Choroid plexus epithelial cell (primary cell): ENCODE data around the gene TCERG1.

Experiments used
- DNase-seq: peaks from one replicate; pipeline ENCODE4 v3.0.0-alpha.2; 2010; ENCODE audit warnings: low read depth
- H3K4me3 ChIP-seq: 2 replicates; pipeline ENCODE4 v1.5.1; 2011; ENCODE audit warnings: low read depth, mild to moderate bottlenecking, control low read depth, low read length, moderate library complexity
- TF ChIP-seq, protein P1 (sequence below): conservative IDR thresholded peaks from 2 replicates; pipeline ENCODE4 v1.5.1; 2011; ENCODE audit warnings: low read depth, mild to moderate bottlenecking, control low read depth, inconsistent platforms, low read length, moderate library complexity

Gene TCERG1

DNA sequence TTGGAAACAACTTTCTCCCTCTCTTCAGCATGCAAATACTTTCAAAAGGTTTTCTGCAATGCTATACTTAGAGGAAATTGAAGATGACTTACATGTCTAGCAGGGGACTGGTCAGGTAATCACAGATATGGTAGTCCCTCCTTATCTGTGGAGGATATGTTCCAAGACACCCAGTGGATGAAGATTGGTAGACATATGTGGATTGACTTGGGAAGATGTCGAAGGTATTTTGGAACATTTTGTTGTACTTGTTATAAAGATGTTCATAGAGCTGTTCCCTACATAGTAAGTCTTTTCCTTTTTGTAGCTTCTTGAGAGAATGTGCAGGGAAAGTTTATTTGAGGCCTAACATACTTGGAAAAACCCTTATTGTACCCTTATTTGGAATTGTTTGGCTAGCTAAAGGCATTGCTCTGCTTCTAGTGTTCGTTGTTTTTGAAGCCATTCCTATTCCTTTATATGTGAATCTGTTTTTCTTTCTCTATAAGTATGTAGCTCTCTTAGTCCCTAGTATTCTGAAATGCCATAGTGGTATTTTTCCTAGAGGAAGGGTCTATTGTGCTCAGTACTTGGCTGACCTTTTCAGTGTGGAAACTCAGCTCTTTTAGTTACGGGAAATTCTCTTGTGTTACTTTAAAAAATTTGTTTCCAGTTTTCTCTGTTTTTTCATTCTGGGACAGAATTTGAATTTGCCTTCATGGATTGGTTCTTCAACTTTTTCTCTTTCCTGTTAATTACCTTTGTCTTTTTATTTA is 43.1 kb downstream of the TCERG1 start:
- H3K4me3 ChIP-seq, result no peak overlapping the region
- TF ChIP-seq, protein P1, sequence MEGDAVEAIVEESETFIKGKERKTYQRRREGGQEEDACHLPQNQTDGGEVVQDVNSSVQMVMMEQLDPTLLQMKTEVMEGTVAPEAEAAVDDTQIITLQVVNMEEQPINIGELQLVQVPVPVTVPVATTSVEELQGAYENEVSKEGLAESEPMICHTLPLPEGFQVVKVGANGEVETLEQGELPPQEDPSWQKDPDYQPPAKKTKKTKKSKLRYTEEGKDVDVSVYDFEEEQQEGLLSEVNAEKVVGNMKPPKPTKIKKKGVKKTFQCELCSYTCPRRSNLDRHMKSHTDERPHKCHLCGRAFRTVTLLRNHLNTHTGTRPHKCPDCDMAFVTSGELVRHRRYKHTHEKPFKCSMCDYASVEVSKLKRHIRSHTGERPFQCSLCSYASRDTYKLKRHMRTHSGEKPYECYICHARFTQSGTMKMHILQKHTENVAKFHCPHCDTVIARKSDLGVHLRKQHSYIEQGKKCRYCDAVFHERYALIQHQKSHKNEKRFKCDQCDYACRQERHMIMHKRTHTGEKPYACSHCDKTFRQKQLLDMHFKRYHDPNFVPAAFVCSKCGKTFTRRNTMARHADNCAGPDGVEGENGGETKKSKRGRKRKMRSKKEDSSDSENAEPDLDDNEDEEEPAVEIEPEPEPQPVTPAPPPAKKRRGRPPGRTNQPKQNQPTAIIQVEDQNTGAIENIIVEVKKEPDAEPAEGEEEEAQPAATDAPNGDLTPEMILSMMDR, result no peak
- DNase-seq, result no peak

DNA sequence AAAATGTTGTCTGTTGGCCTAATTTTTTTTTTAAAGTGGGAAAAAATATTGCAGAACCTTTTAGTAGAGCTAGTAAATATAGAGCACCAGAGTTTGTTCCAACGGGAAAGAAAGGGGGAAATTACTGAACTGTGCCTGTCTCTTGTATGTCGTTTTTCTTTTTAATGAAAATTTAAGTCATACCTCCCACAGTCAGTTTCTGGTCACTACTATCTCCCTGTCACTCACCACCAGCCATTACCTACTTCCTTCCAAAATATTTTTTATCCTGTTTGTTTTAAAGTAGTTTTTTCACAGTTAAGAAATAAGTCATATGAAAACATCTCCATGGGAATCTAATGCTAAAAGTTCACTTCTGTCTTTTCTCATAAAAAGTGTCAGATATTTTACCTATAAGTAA is 47.5 kb downstream of the TCERG1 start:
- H3K4me3 ChIP-seq, result no peak overlapping the region
- TF ChIP-seq, protein P1, result no peak
- no peak for DNase-seq

DNA sequence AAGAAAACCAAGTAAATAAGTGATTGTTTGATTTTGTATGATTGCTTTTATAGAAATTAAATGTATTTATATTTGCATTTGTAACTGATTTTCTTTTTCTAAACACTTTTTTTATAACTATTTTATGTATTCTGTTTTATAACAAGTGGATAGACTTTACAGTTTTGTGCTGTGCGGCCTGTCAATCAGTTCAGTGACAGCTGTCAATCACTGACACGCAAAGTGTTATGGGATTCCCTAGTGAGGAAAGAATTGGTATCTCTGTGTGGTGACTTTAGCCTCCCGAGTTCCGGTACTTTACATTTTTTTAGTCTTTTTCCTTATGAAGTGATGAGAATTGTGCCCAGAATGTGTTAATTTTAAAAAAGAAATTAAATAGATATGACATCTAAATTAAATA is 52.5 kb downstream of the TCERG1 start:
- no peak for DNase-seq
- no peak overlapping the region for H3K4me3 ChIP-seq
- TF ChIP-seq, protein P1, result no peak

DNA sequence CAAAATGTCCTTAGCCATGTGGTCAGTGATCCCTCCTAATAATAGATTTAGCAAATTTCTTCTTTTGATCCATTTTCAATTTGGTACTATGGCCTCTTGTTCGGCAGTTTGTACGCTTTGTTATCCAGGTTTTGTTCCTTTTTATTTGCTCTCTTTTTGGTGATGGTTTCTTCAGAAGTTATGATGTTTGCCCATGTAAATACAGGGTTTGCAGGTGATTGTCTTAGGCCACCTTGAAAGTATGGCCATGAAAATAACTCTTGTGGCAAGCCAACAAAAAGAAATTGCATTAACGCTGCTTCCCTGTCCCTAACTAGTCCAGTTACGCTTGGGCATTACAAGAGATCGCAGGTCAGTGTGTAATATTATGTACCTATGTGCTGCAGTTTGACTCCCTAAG is 60.3 kb downstream of the TCERG1 start:
- no peak for DNase-seq
- TF ChIP-seq, protein P1, result no peak
- no peak overlapping the region for H3K4me3 ChIP-seq

DNA sequence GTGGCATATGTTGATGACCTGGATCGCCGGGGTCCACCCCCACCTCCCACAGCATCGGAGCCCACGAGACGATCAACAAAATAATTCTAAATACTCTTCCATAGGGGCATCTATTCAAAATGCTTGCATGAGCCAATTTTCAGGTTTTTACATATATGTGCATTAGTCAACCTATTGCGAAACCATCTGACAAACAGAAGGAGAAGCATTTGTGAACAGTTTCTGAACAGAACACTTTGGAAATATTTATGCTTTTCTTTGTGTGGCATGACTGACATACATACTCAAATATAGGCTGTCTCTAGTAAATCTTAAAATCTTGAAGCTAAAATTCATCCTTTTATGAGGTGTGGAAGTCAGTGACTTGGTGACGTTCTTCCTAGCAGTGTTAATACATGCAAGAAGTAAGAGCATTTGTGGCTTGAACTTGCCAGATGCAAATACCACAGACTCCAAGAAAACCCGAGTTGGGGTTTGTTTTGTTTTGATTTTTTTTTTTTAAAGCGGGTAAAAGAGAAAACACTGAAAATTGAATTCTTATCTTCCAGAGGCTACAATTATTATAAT is 63.5 kb downstream of the TCERG1 start:
- no peak overlapping the region for H3K4me3 ChIP-seq
- TF ChIP-seq, protein P1, result no peak
- DNase-seq, result peak; percentile 76

DNA sequence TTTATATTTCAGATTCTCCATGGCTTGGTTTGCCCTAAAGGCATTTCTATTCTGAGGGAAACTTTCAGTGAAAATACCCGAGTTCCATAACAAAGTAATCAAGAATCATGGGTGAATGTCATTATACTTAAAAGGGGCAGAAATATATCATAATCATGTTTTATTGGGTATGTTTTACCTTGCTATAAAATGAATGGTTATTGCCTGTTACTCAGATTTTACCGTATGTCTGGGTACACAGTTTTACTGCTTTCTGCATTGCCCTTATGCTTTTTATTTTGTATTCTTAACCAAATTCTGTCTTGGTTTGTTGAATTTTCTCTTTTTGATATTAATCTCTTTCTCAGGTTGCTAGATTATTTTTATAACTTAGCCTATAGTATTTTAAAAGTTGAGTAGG is 66.3 kb downstream of the TCERG1 start:
- TF ChIP-seq, protein P1, result no peak
- DNase-seq, result no peak
- no peak overlapping the region for H3K4me3 ChIP-seq

DNA sequence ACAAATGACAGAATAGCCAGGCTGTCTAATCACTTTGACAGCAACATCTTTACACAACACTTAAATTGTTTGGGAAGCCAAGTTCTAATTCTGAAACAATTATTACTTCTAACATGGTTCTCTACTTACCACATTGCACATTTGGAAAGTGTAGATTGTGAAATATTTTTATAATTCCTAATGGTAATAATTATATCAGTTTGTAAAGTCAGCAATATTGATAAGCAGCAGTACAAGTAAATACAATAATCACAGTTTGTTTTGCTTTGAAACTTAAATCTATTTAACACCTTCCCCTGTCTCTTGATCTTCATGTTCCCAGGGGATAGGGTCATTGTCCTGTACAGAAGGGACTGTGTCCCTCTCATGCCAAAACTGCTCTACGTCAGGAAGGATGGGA is 67.4 kb downstream of the TCERG1 start:
- no peak for DNase-seq
- TF ChIP-seq, protein P1, result no peak

More for the DNA sequence above, 67.4 kb downstream of the TCERG1 start:
- no peak overlapping the region for H3K4me3 ChIP-seq
